HG03135 (cell line): ENCODE data around the gene CD58.
"Not testable (repeated sequence)": the region's sequence is repeated elsewhere in the genome, so short reads cannot be mapped to it uniquely, and the experiment has no call there.

ENCODE experiments used
- ATAC-seq: cut with Tn5 transposase; IDR thresholded peaks from one replicate; pipeline ENCODE4 v1.9.1; 2021; ENCODE audit warnings: mild to moderate bottlenecking, moderate library complexity; ENCODE audit not compliant: unreplicated experiment

The CD58 gene

DNA sequence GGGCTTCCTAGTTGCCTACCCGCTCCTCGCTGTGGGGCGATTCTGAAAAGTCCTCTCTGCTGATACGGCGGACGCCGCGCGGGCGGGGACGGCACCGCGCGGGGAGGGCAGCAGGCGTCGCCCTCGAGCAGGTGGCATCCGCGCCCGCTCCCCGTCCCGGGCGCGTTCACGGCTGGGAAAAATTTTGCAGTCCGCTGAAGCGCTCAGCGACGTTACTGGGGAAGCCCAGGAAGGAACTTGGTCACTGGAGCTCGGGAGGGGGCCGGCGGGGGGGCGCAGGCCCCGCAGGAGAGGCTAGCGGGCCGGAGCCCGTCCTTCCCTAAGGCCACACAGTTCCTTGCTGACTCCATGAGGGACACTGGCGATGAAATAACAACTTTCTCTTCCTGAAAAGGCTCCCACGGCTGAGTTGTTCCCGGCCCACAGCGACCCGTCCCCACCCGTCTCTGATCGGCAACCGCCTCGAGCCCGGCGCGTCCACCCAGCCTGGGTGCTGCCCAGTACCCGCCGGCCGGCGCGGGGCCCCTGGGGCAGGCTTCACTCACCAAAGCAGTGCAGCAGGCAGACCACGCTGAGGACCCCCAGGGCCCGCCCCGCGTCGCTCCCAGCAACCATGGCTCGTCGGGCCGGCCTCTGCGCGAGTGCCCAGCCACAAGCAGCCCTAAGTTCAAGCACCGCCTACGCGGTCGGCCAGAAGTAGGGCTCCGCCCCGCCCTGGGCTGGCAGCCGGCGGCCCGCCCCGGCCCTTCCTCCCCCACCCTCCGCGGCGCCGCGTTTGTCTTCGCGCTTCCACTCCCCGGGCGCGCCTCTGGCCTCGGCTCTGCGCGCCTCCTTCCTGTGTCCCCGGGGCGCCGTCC is at the start of gene CD58:
CD58 (minus strand) TSS at position 669 of the 857 bp plus-strand sequence; CDS start at position 615, 54 bp downstream.
- peak; percentile 63 for ATAC-seq

- ATAC-seq: not testable (repeated sequence)
Measured at GRCh38 chr1:116620392-116620791, 49.6 kb upstream of the CD58 start.

DNA sequence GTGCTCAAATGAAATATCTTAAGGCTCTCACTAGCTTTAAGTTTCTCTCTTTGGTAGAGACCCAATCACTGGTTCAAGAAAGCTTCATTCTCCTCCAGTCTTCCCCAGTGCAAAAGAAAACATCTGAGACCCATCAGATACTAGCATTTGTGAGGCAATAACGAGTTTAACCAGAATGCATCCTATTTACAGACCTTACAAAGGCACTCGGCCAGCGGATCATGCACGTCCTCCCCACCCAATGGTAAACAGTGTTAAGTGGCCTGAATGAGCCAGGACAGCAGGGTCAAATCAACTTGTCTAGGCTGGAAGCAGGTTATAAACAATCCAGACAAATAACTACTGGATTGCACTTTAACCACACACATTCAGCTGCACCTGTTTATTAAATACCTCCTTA is 48.3 kb upstream of the CD58 start:
- ATAC-seq: not testable (repeated sequence)

DNA sequence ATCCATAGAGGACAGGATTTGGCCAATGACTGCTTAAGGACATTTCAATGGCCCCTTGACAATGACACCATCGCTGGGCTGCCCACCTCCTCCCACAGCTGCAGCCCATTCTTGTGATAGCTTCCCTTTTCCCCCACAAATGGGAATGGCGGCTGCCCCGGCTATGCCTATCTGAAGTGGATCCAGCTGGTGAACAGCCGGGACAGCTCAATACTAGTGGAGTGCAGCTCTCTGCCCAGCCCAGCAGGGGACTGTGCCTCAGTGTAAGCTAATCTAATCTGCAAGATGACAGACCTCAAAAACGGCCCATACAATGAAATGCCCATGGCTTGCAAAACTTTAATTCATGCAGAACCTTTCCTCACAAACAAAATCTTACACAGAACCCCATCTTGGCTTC is 47.0 kb upstream of the CD58 start:
- not testable (repeated sequence) for ATAC-seq

DNA sequence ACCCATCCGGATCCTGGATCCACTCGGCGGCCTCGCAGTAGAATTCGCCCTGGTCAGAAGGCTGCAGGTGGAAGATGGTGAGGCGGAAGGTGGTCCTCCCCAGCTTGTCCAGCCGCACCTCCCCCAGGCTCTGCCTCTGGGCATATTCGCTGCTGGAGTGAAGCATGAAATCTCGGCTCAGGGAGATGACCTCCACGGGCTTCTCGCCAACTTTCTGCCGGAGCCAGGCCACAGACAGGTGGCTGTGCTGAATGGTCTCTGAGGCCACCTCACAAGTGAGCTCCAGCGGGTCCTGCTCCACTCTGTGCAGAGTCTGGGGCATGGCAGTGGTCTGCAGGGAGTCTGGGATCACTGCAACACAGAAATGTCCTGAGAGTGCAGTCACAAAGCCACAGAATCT is 43.0 kb upstream of the CD58 start:
- not testable (repeated sequence) for ATAC-seq

- ATAC-seq: not testable (repeated sequence)
Measured at GRCh38 chr1:116609801-116610371, 39.1 kb upstream of the CD58 start.

GRCh38 chr1:116608841-116609240 is 38.0 kb upstream of the CD58 start:
- not testable (repeated sequence) for ATAC-seq

DNA sequence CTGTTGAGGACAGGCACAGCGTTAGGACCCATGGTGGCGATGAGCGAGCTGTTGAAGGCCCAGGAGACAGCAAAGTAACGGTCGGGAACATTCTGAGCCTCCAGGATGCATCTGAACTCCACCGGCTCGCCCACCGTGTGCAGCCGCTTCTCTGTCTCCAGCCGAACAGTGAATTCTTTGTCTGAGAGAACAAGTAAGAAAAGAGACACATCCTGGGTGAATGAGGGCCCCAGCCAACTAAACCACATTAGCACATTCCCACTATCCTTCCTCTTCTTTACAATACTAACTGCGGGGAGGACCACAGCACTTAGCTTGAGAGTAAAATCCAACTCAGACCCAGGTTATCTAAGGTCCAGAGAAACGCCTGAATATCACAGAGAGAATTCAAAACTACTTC is 37.3 kb upstream of the CD58 start:
- ATAC-seq: not testable (repeated sequence)

DNA sequence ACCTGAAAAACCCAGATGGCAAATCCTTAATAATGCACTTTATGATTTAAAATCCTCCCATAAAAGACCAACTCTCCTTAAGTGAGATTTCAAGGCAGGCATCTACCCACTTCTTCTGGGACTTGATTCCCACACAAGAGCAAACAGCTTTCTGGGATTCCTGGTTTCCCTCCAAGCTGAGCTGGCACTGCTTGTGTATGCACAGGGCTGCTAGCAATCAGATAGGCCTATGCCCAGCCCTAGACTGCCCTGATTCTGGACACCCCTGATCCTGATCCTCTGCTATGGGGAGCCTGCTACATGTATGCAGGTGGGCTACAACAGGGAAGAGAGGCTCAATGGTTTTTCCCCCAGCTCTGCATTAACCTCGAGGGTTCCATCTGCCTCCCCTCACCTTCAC is 36.6 kb upstream of the CD58 start:
- ATAC-seq: not testable (repeated sequence)

DNA sequence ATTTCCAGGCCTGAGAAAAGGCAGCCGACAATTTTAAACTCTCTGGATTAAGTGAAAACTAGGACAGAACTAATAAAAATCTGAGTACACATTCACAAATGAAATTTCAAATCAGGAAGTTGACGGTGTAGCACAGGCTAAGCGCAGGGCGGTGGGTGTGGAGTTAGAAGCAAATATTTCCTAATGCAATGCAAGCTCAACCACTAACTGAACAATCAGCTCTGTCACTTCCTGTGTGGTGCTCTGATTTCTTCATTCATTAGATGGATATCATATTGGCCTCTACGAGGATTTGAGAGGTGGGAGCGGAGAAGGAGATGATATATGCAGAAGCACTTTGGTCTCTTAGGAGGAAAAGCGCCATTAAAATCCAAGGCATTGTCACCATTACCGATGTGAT is 35.2 kb upstream of the CD58 start:
- not testable (repeated sequence) for ATAC-seq

DNA sequence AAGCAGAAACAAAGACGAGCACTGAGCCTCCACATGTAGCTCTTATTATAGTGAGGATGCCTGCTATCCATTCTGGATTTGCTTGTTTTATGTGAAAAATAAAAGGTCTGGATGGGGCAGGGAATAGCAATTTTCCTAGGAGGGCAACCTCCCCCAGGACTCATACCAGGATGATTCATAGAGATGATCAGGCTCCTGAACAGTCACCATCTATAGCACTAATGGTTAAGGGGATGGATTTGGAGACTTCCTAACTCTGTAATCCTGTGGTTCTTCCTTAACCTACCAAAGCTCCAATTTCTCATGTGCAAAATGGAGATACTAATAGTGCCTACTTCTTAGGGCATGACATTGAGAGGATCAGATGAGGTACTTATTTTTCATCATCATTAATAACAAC is 34.5 kb upstream of the CD58 start:
- no peak for ATAC-seq

- ATAC-seq: not testable (repeated sequence)
Measured at GRCh38 chr1:116604408-116604807, 33.6 kb upstream of the CD58 start.

DNA sequence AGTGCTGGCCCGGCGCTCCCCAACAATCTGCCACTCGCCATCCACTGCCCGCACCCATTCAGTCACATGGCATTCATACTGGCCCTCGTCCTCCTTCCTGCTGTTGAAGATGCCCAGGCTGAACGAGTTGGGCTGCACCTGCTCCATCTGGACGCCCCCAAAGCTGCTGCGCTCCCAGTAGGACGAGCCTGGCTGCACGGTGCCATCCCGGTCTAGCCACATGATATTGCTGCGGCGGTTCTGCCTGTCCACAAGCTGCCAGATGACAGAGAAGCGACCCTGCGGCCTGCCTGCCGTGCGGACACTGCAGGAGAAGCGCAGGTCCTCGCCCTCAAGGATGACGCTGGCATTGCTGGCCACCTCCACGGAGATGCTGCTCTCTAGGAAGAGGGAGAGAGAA is 32.8 kb upstream of the CD58 start:
- not testable (repeated sequence) for ATAC-seq

DNA sequence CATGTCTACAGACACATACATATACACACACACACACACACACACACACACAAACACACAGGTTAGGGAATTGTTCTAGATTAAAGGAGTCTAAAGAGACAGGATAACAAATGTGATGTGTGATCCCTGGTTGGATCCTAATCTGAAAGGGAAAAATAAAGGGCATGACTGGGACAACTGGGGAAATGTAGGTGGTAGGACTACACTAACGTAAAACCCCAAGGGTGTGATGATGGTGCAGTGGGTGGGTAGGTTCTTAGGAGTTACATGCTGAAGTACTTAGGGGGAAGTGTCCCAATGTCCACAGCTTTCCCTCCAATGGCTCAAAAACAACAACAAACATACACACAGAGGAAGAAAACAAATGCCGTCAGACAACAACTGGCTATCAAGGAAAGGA is 28.5 kb upstream of the CD58 start:
- not testable (repeated sequence) for ATAC-seq

- ATAC-seq: not testable (repeated sequence)
Measured at GRCh38 chr1:116598420-116599036, 27.7 kb upstream of the CD58 start.

DNA sequence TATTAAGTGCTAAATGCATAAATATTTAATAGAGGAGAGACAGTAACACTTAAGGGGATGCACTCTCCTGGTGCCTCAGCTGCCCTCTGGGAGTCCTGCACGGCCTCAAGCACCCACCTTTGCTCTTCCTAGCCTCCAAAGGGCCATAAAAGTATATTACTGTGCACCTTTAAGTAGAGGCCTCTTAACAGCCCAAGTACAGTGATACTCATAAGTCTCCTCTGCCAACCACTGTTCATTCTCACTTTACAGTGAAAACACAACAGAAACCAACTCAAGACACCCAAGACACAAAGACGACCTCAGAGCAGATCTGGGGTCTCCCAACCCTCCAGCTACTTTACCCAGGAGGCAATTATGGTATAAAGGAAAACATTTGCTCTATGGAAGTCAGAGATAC is 26.6 kb upstream of the CD58 start:
- ATAC-seq: peak; percentile 84

DNA sequence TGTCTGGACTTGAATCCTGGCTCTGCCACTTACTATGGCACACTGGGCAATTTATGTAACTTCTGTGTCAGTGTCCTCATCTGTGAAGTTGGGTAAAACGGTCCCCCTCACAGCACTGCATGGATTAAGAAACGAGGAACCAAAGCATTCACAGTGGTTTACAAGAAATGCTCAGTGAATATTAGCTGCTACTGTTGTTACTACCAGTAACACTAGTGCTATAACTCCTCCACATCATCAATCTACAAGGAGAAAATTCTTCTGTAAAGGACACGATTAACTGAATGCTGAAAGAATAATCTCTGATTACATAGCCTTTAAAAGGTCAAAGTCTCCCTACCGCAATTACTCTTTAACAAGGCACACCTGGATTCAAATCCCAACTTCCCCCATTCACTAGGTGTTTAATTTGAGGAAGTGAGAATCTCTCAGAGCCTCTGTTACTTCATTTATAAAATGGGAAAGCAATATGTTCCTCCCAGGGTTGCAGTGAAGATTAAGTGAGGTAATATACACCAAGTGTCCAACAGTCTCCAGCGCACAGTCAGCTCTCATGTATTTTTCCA is 26.0 kb upstream of the CD58 start:
- ATAC-seq: not testable (repeated sequence)

DNA sequence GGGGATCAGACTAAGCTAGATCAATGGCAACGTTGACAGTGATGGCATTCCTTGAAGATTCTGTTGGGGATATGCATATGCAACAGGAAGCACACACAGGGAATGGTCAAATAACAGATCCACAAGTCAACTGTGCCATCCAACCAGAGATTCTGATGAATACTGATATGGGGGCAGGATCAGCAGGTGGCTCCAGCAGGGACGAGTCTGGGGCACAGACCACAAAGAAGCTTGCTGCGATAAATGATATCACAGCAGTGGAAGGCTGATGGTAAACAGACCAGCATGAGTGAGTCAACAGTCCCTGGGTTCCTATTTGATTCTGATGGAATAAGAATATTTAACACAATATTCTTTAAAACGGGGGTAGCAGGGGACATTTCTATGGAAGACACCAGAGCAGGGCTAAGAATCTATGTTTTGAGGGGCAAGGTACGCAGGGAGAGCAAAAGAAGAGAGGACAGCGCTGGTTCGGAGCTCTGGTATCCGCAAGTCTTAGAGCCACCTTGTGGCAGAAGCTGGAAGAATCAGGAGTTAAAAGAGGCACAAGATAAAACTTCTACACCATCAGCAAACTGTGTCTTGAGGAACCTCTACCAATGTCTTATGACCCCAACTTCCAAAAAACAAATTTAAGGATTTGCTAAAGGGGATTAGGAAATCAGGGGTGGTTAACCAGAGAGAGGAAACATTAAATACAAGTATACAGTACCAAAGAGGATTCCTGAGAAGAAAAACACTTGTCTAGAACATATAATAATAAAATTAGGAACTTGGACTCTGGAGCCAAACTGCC is 25.3 kb upstream of the CD58 start:
- ATAC-seq: peak; percentile 50

DNA sequence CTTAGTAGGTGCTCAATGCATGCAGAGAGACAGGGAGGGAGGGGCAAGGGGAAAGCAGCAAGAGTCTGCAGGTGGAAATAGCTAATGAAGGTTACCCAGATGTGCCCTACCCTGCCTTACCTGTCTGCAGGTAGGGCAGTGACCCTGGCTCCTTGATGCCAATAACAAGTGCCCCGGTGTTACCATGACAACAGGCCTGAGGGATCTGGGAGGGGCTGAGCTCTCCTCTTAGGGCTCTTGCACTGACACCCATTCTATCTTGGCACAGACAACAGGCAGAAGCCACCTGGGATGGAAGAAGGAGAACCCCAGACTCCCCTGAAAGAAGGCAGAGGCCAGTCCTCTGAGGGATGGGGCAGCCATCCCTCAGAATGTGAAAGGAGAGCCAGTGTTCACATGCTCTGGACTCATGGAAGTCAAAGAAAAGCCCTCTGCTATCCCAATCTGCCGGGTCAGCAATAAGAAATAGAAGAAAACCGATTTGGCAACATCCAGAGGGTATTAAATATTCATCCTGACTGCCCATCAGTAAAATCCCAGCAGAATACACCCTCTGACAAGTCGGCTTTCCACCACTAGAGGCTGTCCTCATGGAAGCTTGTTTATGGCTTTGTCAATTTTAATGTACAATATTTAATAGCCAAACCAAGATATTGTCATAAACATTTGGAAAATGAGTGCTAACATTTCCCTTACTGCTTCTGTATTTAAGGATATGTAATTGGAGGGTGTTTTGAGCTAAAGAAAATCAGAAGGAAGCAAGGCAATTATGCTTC is 24.4 kb upstream of the CD58 start:
- not testable (repeated sequence) for ATAC-seq

GRCh38 chr1:116593977-116594376 is 23.2 kb upstream of the CD58 start:
- ATAC-seq: not testable (repeated sequence)
